IMR-90 (cell line): ENCODE measurements around the gene STARD10. TPM values are rescaled to one million over a fixed set of nuclear protein-coding genes. Genes with fewer than 3 reads are reported as not detected.

Experiments used
- ATAC-seq: fragments of 200-7000 bp; cut with Tn5 transposase; 2 replicates; pipeline ENCODE4 v1.9.1; 2020; ENCODE audit warnings: low read depth, mild to moderate bottlenecking, moderate library complexity
- BruUV-seq: library from RNA; stranded (reverse); fragments of 400-500 nt; replicated peaks from 2 replicates; lab custom pipeline; 2021; lab: Mats Ljungman, UMichigan
- CTCF ChIA-PET: fragments of 300-600 bp; formaldehyde crosslinking; extraction: SDS; loops from one replicate; lab custom pipeline; 2021; ENCODE audit warnings: antibody characterized with exemption; lab: Yijun Ruan, JAX
- POLR2A ChIA-PET: fragments of 300-600 bp; sonication (Branson Sonifier 250); formaldehyde crosslinking; loops from one replicate; lab custom pipeline; 2022; ENCODE audit warnings: antibody characterized with exemption; ENCODE audit not compliant: unreplicated experiment; lab: Charles Lee
- DNase-seq: peaks from one replicate; pipeline ENCODE4 v3.0.0; 2013
- H2AFZ ChIP-seq: replicated peaks from 2 replicates; pipeline ENCODE3; 2013; ENCODE audit warnings: low read length, mild to moderate bottlenecking; ENCODE audit not compliant: poor library complexity
- H2AK5ac ChIP-seq: 2 replicates; pipeline ENCODE4 v1.6.1; 2013; ENCODE audit warnings: low read depth, low read length, inconsistent platforms
- H2AK9ac ChIP-seq: replicated peaks from 2 replicates; pipeline ENCODE3; 2013; ENCODE audit warnings: mild to moderate bottlenecking, low read depth, low read length, moderate library complexity; ENCODE audit not compliant: poor library complexity
- H2BK120ac ChIP-seq: 2 replicates; pipeline ENCODE4 v1.6.1; 2013; ENCODE audit warnings: low read depth, low read length, inconsistent platforms
- H2BK15ac ChIP-seq: 3 replicates; pipeline ENCODE4 v1.6.1; 2013; ENCODE audit warnings: low read depth, low read length, inconsistent platforms
- H2BK20ac ChIP-seq: 2 replicates; pipeline ENCODE4 v1.6.1; 2013; ENCODE audit warnings: low read depth, mild to moderate bottlenecking, inconsistent platforms, low read length, moderate library complexity
- H2BK5ac ChIP-seq: 2 replicates; pipeline ENCODE4 v1.6.1; 2013; ENCODE audit warnings: mild to moderate bottlenecking, low read depth, low read length, inconsistent platforms; ENCODE audit not compliant: poor library complexity, severe bottlenecking
- H3K14ac ChIP-seq: replicated peaks from 2 replicates; pipeline ENCODE4 v1.6.1; 2013; ENCODE audit warnings: low read depth, low read length, inconsistent platforms
- H3K18ac ChIP-seq: 2 replicates; pipeline ENCODE4 v1.6.1; 2013; ENCODE audit warnings: low read depth, low read length, control low read depth
- H3K23ac ChIP-seq: 2 replicates; pipeline ENCODE4 v1.6.1; 2013; ENCODE audit warnings: low read depth, low read length, inconsistent platforms
- H3K27ac ChIP-seq: 2 replicates; pipeline ENCODE4 v1.5.1; 2013; ENCODE audit warnings: mild to moderate bottlenecking, control low read depth, low read length; ENCODE audit not compliant: insufficient read depth
- H3K27me3 ChIP-seq: 2 replicates; pipeline ENCODE4 v1.6.1; 2013; ENCODE audit warnings: low read length; ENCODE audit not compliant: control insufficient read depth, insufficient read depth
- H3K36me3 ChIP-seq: 2 replicates; pipeline ENCODE4 v1.6.1; 2013; ENCODE audit warnings: low read length, mixed read lengths; ENCODE audit not compliant: control insufficient read depth, insufficient read depth
- H3K4ac ChIP-seq: 2 replicates; pipeline ENCODE4 v1.6.1; 2013; ENCODE audit warnings: low read depth, low read length, inconsistent platforms
- H3K4me1 ChIP-seq: 2 replicates; pipeline ENCODE4 v1.6.1; 2013; ENCODE audit warnings: low read length, mixed read lengths; ENCODE audit not compliant: control insufficient read depth, insufficient read depth
- H3K4me2 ChIP-seq: 2 replicates; pipeline ENCODE4 v1.6.1; 2013; ENCODE audit warnings: low read depth, mild to moderate bottlenecking, control low read depth, low read length, moderate library complexity
- H3K4me3 ChIP-seq: 2 replicates; pipeline ENCODE4 v1.5.1; 2013; ENCODE audit warnings: low read depth, mild to moderate bottlenecking, control low read depth, low read length, moderate library complexity; ENCODE audit not compliant: insufficient read depth
- H3K56ac ChIP-seq: 2 replicates; pipeline ENCODE4 v1.6.1; 2013; ENCODE audit warnings: low read length, inconsistent platforms; ENCODE audit not compliant: insufficient read depth; ENCODE audit errors: extremely low read depth
- H3K79me1 ChIP-seq, 2 experiments: 2 replicates each; pipeline ENCODE4 v1.6.1; 2013; ENCODE audit warnings: low read length in 2 of 2, inconsistent platforms in 1 of 2, low read depth in 1 of 2
- H3K9ac ChIP-seq: 2 replicates; pipeline ENCODE4 v1.6.1; 2013; ENCODE audit warnings: low read depth, low read length, control low read depth
- H3K9me1 ChIP-seq: 2 replicates; pipeline ENCODE4 v1.6.1; 2013; ENCODE audit warnings: low read length, inconsistent platforms; ENCODE audit not compliant: insufficient read depth
- H3K9me3 ChIP-seq: 2 replicates; pipeline ENCODE4 v1.6.1; 2013; ENCODE audit warnings: low read length; ENCODE audit not compliant: control insufficient read depth, insufficient read depth
- H4K20me1 ChIP-seq: 2 replicates; pipeline ENCODE4 v1.6.1; 2013; ENCODE audit warnings: low read length, inconsistent platforms; ENCODE audit not compliant: insufficient read depth
- H4K5ac ChIP-seq: 2 replicates; pipeline ENCODE4 v1.6.1; 2013; ENCODE audit warnings: mild to moderate bottlenecking, low read depth, low read length, control low read depth
- H4K8ac ChIP-seq, 2 experiments: 2 replicates each; pipeline ENCODE4 v1.6.1; 2013; ENCODE audit warnings: low read depth in 2 of 2, low read length in 2 of 2, control low read depth in 1 of 2, inconsistent platforms in 1 of 2
- H4K91ac ChIP-seq: 2 replicates; pipeline ENCODE4 v1.6.1; 2013; ENCODE audit warnings: low read depth, low read length, inconsistent platforms; ENCODE audit not compliant: insufficient read depth
- CHD1 ChIP-seq: IDR thresholded peaks from 2 replicates; pipeline ENCODE4 v1.6.1; 2012; ENCODE audit warnings: low read depth, low read length, improper control_type of control experiment
- ELK1 ChIP-seq: fragments of 150-350 bp; IDR thresholded peaks from 2 replicates; pipeline ENCODE4 v1.6.1; 2016; ENCODE audit warnings: low read depth, mild to moderate bottlenecking, low read length, moderate library complexity, borderline replicate concordance
- FOS ChIP-seq: fragments of 150-350 bp; IDR thresholded peaks from 2 replicates; pipeline ENCODE4 v1.6.1; 2016; ENCODE audit warnings: low read depth, low read length
- MAFK ChIP-seq: IDR thresholded peaks from 2 replicates; pipeline ENCODE4 v1.6.1; 2012; ENCODE audit warnings: low read depth, low read length, improper control_type of control experiment
- MAZ ChIP-seq: IDR thresholded peaks from 2 replicates; pipeline ENCODE4 v1.6.1; 2012; ENCODE audit warnings: low read depth, mild to moderate bottlenecking, low read length, improper control_type of control experiment, moderate library complexity, borderline replicate concordance
- MXI1 ChIP-seq: IDR thresholded peaks from 2 replicates; pipeline ENCODE4 v1.6.1; 2012; ENCODE audit warnings: low read depth, mild to moderate bottlenecking, low read length, moderate library complexity, borderline replicate concordance
- POLR2A ChIP-seq: IDR thresholded peaks from 2 replicates; pipeline ENCODE4 v1.6.1; 2012; ENCODE audit warnings: mild to moderate bottlenecking, low read depth, low read length
- RAD21 ChIP-seq: IDR thresholded peaks from 2 replicates; pipeline ENCODE4 v1.6.1; 2012; ENCODE audit warnings: low read length, improper control_type of control experiment
- whole genome bisulfite sequencing, 2 experiments: methylation state at CpG; one replicate each; pipeline versions ENCODE4 v1.1.5 to v1.1.7; 2013; ENCODE audit warnings: missing lambda C conversion rate in 2 of 2; ENCODE audit not compliant: insufficient read length in 1 of 2; ENCODE audit errors: extremely low coverage in 2 of 2; 5-methylcytosine and 5-hydroxymethylcytosine counted together
- dilution Hi-C: fragments of 300-500 bp; cut with HindIII; formaldehyde crosslinking; loops from one replicate; pipeline ENCODE4 v1.14.3; 2018; ENCODE audit warnings: low sequenced_read_pairs; ENCODE audit not compliant: unreplicated experiment
- in situ Hi-C: fragments of 300-500 bp; cut with MboI; formaldehyde crosslinking; loops from 3 replicates; pipeline ENCODE4 v1.14.3; 2019; ENCODE audit warnings: low sequenced_read_pairs, inconsistent platforms, mixed read lengths
- intact Hi-C: fragments of 100-400 bp; cut with micrococcal nuclease; formaldehyde crosslinking; loops from 2 replicates; pipeline ENCODE4 v1.10.0; 2022
- polyA plus RNA-seq, 3 experiments: library from polyadenylated mRNA; depleted of rRNA; stranded (reverse); fragments of >200 nt; gene quantifications; 2 replicates each; pipeline ENCODE4 v1.2.3, GENCODE V29; 2012; ENCODE audit warnings: low replicate concordance in 1 of 3
- total RNA-seq: library from RNA; depleted of rRNA; stranded (reverse); fragments of >200 nt; gene quantifications from 2 replicates; pipeline ENCODE4 v1.2.3, GENCODE V29; 2012
- TF ChIP-seq, protein P1 (sequence below): conservative IDR thresholded peaks from 2 replicates; pipeline ENCODE4 v1.5.1; 2012; ENCODE audit warnings: mild to moderate bottlenecking, low read depth, low read length, improper control_type of control experiment

STARD10 gene
- total and polyA plus RNA-seq, 2 of the 4 experiments (the other 2 are of a cell fraction), result 23.8 to 37.4 TPM

DNA sequence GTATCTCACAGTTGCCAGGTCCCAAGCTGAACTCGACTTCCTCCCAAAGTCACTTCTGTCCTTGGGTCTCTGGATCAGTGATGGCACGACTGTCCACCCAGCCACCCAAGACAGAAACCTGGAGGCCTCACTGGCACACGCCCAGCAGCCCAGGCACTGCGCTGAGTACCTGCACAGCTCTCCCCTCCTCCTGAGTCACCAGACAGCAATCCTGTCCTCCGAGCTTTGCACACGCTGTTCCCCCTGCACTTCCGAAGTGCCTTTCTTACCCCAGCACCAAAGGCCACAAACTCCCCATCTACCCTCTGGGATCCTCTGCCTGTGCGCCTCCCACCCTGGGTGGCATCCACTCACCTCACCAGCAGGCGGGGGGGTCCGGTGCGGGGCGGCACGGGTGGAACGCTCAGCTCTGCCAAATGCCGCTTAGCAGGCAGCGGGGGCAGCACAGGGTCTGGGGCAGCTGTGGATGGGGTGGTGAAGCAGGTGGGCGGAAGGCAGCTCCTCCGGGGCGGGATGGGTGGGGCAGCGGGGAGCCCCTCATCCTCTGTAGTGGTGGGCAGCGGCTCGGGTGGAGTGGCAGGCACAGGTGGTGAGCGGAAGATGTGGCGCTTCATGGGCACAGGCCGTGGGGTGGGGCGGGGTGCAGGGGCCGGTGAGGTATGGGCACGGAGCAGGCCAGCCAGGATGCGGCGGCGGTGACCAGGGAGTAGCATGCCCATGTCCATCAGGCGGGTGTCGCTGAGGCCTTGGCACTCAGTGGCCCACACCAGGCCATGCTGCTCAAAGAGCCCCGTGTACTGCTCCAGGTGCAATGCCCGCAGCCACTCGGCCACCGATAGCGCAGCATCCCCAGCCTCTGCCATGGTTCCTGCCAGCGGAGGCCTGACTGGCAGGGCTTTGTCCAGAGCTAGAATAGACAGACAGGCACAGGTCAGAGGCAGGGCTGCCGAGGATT lies 67.3 kb downstream of the STARD10 start (continued):
- TF ChIP-seq POLR2A (no peak), RAD21 (no peak), CHD1 (no peak)

GRCh38 chr11:72725724-72726028 lies 68.2 kb downstream of the STARD10 start:
- no peak for DNase-seq
- no peak overlapping the region for H3K56ac ChIP-seq
- H3K4me2 ChIP-seq, result no peak overlapping the region
- no peak overlapping the region for H3K23ac ChIP-seq
- H3K27ac ChIP-seq, result no peak overlapping the region
- H2BK15ac ChIP-seq, result no peak overlapping the region
- no peak overlapping the region for H2BK20ac ChIP-seq
- peak overlapping the region; percentile 80 for H2AK9ac ChIP-seq
- BruUV-seq, result no TSS peak
- H3K4me1 ChIP-seq, result peaks cover 15% of the 10 kb centered on the region
- dilution Hi-C loops (no loop called here), intact Hi-C loops (loop anchor here (1.0 to 5.0 kb wide), 5 partner anchors 68 to 562 kb away; partner anchors contain the start of gene ATG16L2), in situ Hi-C loops (loop anchor here (10.0 kb wide), 2 partner anchors 419 to 559 kb away; partner anchors contain the start of gene FCHSD2)
- H3K27me3 ChIP-seq, result no peaks in the 10 kb centered on the region
- H2AK5ac ChIP-seq, result no peak overlapping the region; the same call in 1 of the 2 replicates
- no peak for ATAC-seq
- H3K9me1 ChIP-seq, result peaks cover 6% of the 10 kb centered on the region; the same call in 1 of the 2 replicates
- no peaks in the 10 kb centered on the region for H3K9me3 ChIP-seq
- peaks cover 9% of the 10 kb centered on the region for H4K20me1 ChIP-seq
- H2AFZ ChIP-seq, result no peak overlapping the region
- H3K79me1 ChIP-seq, result peaks cover 29 to 67% of the 10 kb centered on the region in 2 experiments
- no CpG with 5 or more reads among the region's 4 CpGs for WGBS, 2 experiments
- no peak overlapping the region for H2BK120ac ChIP-seq
- TF ChIP-seq MAZ (no peak), POLR2A (no peak), FOS (no peak), MAFK (no peak), ELK1 (no peak), MXI1 (no peak)
- TF ChIP-seq, protein P1, sequence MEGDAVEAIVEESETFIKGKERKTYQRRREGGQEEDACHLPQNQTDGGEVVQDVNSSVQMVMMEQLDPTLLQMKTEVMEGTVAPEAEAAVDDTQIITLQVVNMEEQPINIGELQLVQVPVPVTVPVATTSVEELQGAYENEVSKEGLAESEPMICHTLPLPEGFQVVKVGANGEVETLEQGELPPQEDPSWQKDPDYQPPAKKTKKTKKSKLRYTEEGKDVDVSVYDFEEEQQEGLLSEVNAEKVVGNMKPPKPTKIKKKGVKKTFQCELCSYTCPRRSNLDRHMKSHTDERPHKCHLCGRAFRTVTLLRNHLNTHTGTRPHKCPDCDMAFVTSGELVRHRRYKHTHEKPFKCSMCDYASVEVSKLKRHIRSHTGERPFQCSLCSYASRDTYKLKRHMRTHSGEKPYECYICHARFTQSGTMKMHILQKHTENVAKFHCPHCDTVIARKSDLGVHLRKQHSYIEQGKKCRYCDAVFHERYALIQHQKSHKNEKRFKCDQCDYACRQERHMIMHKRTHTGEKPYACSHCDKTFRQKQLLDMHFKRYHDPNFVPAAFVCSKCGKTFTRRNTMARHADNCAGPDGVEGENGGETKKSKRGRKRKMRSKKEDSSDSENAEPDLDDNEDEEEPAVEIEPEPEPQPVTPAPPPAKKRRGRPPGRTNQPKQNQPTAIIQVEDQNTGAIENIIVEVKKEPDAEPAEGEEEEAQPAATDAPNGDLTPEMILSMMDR, result no peak
- ChIA-PET POLR2A (interaction anchor here (0.6 to 1.0 kb wide), 3 partner anchors 68 to 776 kb away, joined by 3 to 6 read pairs (median 4); no protein-coding TSS in a partner anchor), CTCF (interaction anchor here (0.5 to 1.4 kb wide), 14 partner anchors 13 to 456 kb away, joined by 3 to 15 read pairs (median 4); partner anchors contain the start of gene STARD10)
- no peak overlapping the region for H4K5ac ChIP-seq
- no peak overlapping the region for H3K18ac ChIP-seq
- H3K36me3 ChIP-seq, result peaks cover 2% of the 10 kb centered on the region; the same call in 1 of the 2 replicates
- no peak overlapping the region for H4K91ac ChIP-seq
- no peak overlapping the region for H3K14ac ChIP-seq
- H3K9ac ChIP-seq, result no peak overlapping the region
- no peak overlapping the region for H3K4me3 ChIP-seq
- no peak overlapping the region for H2BK5ac ChIP-seq
- H4K8ac ChIP-seq, result no peak overlapping the region
- no peak overlapping the region for H3K4ac ChIP-seq
